IPS-NIHi7 (cell line): ENCODE results near the gene NECTIN4.
"Not testable (repeated sequence)": the region's sequence is repeated elsewhere in the genome, so short reads cannot be mapped to it uniquely, and the experiment has no call there.

ENCODE experiments used
- DNase-seq: peaks from one replicate; pipeline ENCODE4 v3.0.0; 2012; ENCODE audit warnings: mixed read lengths; ENCODE audit errors: extremely low spot score

NECTIN4 gene

DNA sequence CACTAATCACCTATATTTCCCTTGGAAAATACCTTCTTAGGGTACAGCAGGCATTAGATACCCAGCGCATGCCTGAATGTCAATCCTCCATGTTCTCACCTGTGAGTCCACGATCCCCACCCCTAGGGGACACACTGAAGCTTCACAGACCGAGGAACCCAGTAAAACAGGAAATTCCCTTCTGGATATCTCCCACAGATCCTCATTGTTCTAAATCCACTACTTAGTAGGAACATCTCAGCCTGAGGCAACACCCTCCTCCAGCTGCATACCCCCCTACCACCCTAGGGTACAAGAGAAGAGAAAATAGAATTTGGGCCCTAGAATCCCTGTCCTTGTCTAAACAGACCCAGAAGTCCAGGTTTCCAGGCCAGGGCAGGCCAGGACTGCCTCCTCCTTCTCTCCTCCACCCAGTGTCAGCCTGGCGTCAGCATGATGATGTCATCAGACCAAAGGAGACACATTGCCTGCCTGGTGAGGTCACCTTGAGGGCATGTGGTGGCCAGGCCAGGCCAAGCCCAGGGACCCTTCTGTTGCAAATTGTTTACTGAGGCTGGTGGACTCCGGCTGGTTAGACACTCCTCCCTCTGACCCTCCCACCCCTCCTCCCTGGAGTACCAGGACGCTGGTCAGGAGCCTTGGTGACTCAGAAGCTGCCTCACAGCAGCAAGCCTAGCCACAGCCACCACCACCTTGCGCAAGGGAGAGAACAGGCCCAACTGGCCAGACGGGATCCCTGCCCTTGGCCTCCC lies 6.2 kb downstream of the NECTIN4 start:
- peak; percentile 67 for DNase-seq

DNA sequence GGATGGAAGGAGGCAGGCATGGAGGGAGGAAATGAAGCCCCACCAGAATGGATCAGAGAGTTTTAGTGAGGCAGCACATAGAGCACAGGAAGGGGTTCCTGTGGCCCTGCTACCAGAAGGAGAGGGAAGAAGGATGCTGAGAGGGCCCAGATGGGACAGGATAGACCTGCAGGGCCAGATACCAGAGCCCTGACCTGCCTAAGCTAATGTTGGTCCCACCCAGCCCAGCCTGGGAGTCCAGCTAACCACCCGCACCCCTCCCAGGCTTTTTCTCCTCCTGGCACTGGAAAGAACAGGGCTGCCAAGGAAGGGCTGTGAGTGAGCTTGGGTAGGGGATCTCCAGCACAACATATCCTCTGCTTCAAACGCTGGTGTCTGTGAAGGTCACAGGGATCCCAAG lies 6.9 kb downstream of the NECTIN4 start:
- DNase-seq = no peak

DNA sequence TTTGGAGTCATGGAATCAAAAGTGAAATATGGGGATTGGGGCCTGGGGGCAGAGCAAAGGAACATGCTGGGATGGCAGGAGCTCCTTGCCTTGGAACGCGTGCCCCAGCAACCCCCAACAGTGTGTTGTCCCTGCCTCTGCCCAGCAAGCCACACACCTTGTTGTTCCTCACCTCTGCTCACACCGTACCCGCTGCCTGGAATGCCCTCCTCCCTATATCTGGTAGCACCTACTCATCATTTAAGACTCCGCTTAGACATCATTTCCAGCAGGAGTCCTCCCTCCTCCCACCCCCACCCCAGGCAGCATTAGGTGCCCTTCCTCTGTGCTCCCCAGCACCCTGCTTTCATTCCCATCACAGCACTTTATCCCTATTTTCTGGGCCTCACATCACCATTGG lies 7.8 kb downstream of the NECTIN4 start:
- DNase-seq = no peak

DNA sequence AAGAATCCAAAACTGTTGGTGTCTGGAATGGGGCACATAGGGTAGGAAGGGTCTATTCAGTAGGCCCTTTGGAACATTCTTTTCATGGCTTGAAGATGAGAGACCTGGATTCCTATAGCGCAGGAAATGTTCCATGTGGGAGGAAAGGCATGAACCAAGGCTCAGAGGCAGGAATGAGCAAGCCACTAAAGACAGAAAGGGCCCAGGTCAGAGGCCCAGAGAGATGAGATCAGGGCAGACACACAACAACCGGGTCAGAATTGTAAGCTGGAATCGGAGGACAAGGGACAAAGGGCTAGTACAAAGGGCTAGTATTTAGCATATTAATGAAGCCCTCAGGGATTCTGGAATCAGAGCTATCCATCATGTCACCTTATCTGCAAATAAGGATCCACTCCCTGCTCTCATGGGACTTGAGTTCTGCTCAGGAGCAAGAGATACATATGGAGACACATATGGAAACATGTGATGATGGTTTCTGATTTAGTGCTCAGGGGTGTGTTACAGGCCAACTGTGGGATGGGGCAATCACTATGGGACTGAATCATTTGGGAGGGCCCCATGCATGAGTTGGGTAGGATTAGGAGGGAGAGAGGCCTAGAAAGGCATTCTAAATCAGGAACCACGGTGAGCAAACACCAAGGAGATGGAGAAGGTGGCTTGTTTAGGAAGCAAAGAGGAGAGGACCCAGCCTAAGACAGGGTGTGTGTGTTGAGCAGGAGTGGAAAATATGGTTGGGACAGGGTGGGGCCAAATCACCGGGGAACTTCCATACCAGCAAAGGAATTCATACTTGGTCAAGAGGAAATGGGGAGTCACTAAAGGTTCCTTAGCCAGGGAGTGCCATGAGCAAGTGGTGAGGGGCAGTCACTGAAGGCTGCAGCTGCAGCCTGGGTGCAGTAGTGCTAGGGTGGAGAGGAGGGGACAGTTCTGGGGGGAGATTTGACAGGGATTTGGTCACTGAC lies 8.6 kb downstream of the NECTIN4 start:
- no peak for DNase-seq

DNA sequence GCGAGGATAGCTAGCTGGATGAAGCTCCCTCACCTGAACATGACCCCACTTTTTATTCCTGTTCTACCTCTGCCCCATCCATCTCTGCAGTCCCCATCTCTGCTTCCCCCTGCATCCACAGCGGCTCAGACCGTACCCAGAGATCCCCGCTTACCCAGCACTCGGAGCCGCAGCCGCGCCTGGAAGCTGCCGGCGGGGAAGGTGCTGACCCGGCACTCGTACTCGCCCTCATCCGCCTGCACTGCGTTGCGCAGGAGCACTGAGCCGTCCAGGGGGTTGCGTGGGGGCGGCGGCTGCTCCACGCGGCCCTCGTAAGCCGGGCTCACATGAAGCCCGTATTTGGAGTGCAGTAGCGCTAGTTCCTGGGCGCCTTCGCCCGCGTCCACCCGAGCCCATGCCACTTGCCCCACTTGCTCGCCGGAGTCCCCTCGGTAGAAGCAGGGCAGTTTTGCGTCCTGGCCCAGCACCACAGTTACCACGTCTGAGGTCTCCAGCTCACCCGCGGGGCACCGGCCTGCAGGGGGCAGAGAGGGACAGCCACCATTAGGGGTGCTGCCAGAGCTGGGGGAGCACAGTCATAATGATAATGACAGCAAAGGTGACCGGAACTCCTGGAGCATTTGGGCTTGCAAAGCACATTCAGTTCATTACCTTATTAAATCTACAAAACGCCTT lies 9.8 kb downstream of the NECTIN4 start:
- no peak for DNase-seq

DNA sequence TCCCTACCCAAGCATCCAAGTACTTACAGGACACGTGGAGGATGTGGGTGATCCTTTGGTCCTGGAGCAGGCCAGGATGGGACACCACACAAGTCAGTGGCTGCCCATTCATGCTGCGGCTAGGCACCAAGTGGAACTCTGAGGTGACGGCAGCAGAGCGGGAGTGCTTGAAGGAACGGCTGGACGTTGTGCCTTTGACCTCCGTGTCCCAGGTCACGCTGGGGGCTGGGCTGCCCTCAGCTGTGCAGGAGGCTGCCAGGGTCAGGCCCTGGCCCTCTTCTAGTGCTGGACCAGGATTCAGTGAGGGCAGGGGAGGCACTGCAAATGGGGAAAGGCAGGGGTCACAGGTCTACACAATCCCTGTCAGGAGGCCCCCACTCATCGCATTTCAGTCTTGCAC lies 11.9 kb downstream of the NECTIN4 start:
- no peak for DNase-seq

DNA sequence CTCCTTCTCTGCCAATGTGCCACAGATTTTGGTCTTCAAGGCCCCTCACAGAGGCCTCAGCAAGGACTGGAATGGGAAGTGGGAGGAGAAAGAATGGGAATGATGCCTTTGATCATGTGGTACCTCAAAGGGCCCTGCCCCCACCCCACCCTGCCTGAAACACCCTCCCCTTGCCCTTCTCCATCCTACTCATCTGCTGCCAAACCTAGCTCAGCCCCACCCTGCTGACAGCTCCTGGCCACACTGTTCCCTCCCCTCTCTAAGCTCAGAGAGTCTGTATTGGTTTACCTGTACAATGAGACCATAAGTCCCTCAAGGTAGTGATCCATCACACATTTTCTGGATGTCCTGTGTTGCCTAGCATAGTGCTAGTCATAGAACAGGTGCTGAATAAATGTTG lies 12.9 kb downstream of the NECTIN4 start:
- no peak for DNase-seq

DNA sequence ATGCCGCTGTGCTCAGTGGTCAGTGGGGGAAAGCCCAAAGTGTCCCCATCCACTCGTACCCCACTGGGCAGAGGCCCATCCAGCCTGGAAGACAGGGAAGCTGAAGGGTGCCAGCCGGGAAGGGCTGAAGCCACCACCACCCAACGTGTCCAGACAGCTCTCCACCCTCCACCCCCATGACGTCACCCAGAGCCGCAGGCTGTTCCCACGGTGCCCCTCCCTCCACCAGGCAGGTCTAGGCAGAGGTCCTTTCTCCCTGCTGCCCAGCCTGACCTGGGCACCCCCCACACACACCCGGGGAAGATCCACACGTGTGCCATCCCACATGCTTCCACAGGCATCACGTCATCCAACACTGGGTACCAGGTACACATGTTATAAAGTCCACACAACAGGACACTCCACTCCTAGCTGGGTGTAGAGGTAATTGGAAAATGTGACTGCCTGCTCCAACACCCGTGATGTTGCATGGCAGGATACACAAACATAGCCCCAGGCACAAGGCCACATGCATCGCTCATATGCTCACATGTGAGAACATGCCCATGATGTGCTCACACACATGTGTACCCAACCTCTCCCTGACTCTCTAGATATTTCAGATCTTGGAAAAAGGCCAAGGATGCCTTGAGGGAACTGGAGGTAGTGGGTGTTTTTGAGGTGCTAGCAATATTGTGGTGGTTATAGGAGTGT lies 14.5 kb downstream of the NECTIN4 start:
- DNase-seq = no peak

DNA sequence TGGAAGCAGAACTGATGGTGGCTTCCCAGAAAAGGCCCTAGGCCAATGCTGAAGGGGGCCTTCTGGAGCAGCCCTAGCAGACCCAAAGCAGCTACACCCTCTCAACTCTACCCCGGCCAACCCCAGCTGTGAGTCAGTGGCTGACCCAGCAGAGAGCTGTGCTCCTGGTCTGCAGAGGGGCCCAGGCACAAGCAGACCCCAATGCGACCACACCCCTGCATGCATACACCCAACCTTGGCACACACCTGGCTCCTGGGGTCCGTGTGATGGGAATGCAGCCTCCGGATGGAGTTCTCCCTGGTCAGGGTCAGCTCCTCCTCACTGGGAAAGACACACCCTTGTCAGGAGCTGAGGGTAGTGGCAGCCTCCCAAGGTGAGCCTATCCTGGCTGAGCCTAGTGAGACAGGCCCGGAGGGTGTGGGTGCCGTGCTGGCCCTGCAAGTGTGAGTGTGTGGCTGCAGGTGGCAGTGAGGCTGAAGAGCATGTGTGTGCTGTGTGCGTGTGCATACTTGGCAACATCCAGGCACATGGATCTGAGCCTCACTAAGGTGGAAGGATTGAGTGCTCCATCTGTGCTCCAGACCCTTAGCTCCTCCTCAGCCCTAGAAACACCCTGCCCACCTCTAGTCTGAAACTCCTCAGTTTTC lies 15.8 kb downstream of the NECTIN4 start:
- DNase-seq = no peak

DNA sequence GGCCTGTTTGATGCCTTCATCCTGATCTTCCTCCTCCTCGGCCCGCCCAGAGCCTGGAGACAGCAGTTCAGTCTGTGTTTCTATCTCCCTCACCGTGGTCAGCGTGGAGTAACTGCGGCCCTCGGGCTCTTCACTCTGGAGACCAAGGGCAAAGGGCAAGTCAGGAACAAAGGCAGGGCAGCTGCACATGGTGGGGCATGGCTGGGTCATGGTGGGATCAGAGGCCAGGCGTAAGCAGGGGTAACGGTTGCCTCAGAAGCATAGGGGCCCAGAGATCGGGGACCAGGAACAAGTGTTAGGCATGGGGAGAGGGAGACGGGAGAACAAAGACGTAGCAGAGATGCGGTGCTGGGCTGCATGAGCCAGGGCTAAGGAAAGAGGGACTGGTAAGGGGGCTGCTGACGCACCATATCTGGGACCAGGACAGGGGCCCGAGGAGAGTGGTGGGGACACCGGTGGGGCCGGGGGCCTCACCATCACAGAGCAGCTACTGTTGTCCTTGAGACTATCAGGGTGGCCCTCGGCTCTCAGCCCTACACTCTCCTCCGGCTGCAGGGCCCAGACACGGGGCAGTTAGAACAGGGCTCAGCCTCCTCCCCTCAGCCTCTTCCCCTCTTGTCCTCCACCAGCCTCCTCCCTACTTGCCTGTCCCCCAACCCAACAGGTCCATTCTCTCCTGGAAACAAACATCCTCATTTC lies 16.5 kb downstream of the NECTIN4 start:
- no peak for DNase-seq

GRCh38 chr1:161071886-161072371 lies 17.4 kb downstream of the NECTIN4 start:
- DNase-seq = peak; percentile 86

DNA sequence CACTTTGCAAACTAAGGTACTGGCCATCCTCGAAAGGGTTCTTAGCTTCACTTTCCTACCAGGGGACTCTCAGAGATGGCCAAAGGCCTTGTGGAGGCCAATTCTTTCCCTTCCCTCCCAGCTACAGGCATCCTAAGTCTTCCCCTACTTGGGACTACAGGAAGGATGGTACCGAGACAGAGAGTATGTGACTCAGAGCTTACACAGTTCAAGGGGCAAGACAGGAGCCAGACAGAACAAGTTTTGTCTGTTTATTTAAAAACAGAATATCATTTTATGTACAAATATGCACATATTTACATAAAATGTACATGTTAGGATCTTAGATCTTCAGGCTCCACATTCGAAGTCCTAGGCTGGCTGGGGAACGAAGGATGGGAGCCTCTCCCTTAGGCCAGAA lies 18.6 kb downstream of the NECTIN4 start:
- no peak for DNase-seq

- DNase-seq = no peak
These were observed 19.6 kb downstream of the NECTIN4 start, which contains the start of gene ARHGAP30 for GRCh38 chr1:161069731-161070270. Gene ARHGAP30, minus strand, starts transcription at chr1:161069891. Its CDS starts 267 bp downstream, at chr1:161069624.

DNA sequence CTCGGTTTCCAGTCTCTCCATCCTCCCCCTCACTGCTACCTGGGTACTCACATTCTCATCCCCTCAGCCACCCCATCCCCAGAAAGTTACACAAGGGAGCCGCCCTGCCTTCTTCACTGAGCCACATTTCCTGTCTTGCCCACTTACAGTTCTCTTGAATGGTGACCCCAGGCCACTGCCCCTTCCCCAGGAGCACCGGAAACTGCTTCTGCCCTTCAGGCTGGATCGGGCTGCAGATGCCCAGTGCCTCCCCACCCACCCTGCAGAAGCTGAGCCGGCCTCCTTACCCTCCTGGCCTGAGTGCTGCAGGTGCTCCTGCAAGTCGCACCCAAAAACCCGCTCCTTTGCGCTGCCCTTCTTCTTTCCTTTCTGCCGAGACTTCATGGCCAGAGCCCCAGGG lies 20.1 kb downstream of the NECTIN4 start:
- no peak for DNase-seq

GRCh38 chr1:161068306-161069234 lies 20.8 kb downstream of the NECTIN4 start:
- peak; percentile 42 for DNase-seq

GRCh38 chr1:161066694-161067093 lies 22.7 kb downstream of the NECTIN4 start:
- DNase-seq = no peak

DNA sequence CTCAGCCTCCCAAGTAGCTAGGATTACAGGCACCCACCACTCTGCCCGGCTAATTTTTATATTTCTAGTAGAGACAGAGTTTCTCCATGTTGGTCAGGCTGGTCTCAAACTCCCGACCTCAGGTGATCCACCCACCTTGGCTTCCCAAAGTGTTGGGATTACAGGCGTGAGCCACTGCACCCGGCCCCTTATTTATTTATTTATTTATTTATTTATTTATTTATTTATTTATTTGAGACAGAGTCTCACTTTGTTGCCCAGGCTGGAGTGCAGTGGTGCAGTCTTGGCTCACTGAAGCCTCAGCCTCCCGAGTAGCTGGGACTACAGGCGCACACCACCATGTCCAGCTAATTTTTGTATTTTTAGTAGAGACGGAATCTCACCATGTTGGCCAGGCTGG lies 23.7 kb downstream of the NECTIN4 start:
- DNase-seq = not testable (repeated sequence)

DNA sequence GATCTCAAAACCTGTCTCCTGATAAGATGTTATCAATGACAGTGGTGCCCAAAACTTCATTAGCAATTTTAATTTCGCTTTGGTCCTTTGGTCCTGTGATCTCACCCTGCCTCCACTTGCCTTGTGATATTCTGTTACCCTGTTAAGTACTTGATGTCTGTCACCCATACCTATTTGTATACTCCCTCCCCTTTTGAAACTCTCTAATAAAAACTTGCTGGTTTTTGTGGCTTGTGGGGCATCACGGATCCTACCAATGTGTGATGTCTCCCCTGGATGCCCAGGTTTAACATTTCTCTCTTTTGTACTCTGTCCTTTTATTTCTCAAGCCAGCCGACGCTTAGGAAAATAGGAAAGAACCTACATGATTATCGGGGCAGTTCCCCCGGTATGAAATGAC lies 25.4 kb downstream of the NECTIN4 start:
- not testable (repeated sequence) for DNase-seq

GRCh38 chr1:161061419-161061818 lies 27.9 kb downstream of the NECTIN4 start:
- DNase-seq = no peak
